ENCODE data around the gene NAA80. TPM values are rescaled to one million over a fixed set of nuclear protein-coding genes. Genes with fewer than 3 reads are reported as not detected.

Gene NAA80
- polyA plus RNA-seq, 1 of the 3 experiments (the other 2 are of a cell fraction) = 10.5 TPM

DNA sequence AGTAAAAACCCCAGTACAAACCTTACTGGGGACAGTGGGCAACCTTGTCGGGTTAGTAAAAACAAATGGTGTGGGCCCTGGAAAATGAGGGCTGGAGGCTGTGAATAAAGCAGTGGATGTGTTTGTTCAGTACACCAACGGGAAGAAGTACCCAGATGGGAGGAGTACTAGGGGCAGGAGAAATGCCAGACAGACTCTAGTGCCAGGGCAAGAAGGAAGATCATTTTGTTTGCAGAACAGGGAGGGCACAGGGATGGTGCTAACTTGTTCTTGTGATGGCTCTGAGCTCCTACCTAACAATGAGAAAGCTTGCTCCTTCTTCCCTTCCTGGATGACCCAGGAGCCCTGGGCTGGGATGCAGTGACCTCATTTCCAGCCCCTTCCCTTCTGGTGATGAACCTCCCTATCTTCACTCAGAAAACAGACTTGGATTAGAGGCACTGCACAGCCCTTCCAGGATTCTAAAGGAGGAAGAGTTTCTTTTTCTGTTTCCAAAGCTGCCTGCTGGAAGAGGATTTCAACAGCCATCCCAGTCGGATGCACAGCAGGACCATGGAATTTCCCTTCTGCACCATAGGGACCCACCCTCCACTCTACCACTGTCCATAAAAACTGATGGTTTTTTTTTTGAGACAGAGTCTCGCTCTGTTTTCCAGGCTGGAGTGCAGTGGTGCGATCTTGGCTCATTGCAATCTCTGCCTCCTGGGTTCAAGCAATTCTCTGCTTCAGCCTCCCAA lies 35.3 kb upstream of the NAA80 start:
- peak overlapping the region in 1 of 2 experiments; percentile 11; a peak in 1 of 4 replicates for H3K27ac ChIP-seq (ENCODE audit: low read depth in 2 of 2, low read length in 1 of 2)
- no peak overlapping the region for H2AFZ ChIP-seq (ENCODE audit: low read depth)
- H3K4me3 ChIP-seq (ENCODE audit: low read depth in 2 of 2, low read length in 1 of 2) = peak overlapping the region in 1 of 2 experiments; percentile 24; a peak in 1 of 4 replicates
- peaks cover 76% of the 10 kb centered on the region for H3K79me2 ChIP-seq (ENCODE audit: insufficient read depth)
- H3K9me2 ChIP-seq = no peaks in the 10 kb centered on the region
- H3K4me2 ChIP-seq = peak overlapping the region; percentile 61
- CTCF ChIA-PET = interaction anchor here (1.4 to 6.8 kb wide), 3 partner anchors 12 to 281 kb away, joined by 3 to 60 read pairs (median 40); partner anchors contain the start of genes CYB561D2, HYAL2 and NPRL2
- peak overlapping the region; percentile 13; the same call in 1 of the 2 replicates for H3K9ac ChIP-seq
- no peak for TF ChIP-seq NRF1 (IDR thresholded peaks at IDR 0.05; ENCODE audit: low read depth, low read length)
- TF ChIP-seq RXRA (IDR thresholded peaks at IDR 0.05; ENCODE audit: borderline replicate concordance, low read depth) = no peak
- TF ChIP-seq, protein P1, sequence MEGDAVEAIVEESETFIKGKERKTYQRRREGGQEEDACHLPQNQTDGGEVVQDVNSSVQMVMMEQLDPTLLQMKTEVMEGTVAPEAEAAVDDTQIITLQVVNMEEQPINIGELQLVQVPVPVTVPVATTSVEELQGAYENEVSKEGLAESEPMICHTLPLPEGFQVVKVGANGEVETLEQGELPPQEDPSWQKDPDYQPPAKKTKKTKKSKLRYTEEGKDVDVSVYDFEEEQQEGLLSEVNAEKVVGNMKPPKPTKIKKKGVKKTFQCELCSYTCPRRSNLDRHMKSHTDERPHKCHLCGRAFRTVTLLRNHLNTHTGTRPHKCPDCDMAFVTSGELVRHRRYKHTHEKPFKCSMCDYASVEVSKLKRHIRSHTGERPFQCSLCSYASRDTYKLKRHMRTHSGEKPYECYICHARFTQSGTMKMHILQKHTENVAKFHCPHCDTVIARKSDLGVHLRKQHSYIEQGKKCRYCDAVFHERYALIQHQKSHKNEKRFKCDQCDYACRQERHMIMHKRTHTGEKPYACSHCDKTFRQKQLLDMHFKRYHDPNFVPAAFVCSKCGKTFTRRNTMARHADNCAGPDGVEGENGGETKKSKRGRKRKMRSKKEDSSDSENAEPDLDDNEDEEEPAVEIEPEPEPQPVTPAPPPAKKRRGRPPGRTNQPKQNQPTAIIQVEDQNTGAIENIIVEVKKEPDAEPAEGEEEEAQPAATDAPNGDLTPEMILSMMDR (IDR thresholded peaks at IDR 0.05) = no peak
- TF ChIP-seq, protein P2, sequence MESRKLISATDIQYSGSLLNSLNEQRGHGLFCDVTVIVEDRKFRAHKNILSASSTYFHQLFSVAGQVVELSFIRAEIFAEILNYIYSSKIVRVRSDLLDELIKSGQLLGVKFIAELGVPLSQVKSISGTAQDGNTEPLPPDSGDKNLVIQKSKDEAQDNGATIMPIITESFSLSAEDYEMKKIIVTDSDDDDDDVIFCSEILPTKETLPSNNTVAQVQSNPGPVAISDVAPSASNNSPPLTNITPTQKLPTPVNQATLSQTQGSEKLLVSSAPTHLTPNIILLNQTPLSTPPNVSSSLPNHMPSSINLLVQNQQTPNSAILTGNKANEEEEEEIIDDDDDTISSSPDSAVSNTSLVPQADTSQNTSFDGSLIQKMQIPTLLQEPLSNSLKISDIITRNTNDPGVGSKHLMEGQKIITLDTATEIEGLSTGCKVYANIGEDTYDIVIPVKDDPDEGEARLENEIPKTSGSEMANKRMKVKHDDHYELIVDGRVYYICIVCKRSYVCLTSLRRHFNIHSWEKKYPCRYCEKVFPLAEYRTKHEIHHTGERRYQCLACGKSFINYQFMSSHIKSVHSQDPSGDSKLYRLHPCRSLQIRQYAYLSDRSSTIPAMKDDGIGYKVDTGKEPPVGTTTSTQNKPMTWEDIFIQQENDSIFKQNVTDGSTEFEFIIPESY (IDR thresholded peaks at IDR 0.05; ENCODE audit: borderline replicate concordance, low read depth) = no peak
- TF ChIP-seq RFX5 (IDR thresholded peaks at IDR 0.05; ENCODE audit: low read length) = no peak
- no peak for TF ChIP-seq RAD21 (IDR thresholded peaks at IDR 0.05; ENCODE audit: low read length)
- TF ChIP-seq YY1 (IDR thresholded peaks at IDR 0.05; ENCODE audit: low read depth) = no peak
- TF ChIP-seq, protein P3, sequence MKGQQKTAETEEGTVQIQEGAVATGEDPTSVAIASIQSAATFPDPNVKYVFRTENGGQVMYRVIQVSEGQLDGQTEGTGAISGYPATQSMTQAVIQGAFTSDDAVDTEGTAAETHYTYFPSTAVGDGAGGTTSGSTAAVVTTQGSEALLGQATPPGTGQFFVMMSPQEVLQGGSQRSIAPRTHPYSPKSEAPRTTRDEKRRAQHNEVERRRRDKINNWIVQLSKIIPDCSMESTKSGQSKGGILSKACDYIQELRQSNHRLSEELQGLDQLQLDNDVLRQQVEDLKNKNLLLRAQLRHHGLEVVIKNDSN (IDR thresholded peaks at IDR 0.05; ENCODE audit: borderline replicate concordance, low read depth) = no peak
- no peak for TF ChIP-seq RCOR1 (IDR thresholded peaks at IDR 0.05; ENCODE audit: low read length)
- no peak for TF ChIP-seq POLR2AphosphoS5 (IDR thresholded peaks at IDR 0.05; ENCODE audit: low read depth, low read length)
- no peak for TF ChIP-seq TEAD4 (IDR thresholded peaks at IDR 0.05; ENCODE audit: borderline replicate concordance, insufficient read depth)
- no peak for TF ChIP-seq FOXM1 (IDR thresholded peaks at IDR 0.05; ENCODE audit: low read depth)
- TF ChIP-seq, protein P4, sequence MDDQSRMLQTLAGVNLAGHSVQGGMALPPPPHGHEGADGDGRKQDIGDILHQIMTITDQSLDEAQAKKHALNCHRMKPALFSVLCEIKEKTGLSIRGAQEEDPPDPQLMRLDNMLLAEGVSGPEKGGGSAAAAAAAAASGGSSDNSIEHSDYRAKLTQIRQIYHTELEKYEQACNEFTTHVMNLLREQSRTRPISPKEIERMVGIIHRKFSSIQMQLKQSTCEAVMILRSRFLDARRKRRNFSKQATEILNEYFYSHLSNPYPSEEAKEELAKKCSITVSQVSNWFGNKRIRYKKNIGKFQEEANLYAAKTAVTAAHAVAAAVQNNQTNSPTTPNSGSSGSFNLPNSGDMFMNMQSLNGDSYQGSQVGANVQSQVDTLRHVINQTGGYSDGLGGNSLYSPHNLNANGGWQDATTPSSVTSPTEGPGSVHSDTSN (IDR thresholded peaks at IDR 0.05) = no peak
- TF ChIP-seq TAF1 (IDR thresholded peaks at IDR 0.05; ENCODE audit: borderline replicate concordance, low read depth, low read length) = no peak
- TF ChIP-seq, protein P5, sequence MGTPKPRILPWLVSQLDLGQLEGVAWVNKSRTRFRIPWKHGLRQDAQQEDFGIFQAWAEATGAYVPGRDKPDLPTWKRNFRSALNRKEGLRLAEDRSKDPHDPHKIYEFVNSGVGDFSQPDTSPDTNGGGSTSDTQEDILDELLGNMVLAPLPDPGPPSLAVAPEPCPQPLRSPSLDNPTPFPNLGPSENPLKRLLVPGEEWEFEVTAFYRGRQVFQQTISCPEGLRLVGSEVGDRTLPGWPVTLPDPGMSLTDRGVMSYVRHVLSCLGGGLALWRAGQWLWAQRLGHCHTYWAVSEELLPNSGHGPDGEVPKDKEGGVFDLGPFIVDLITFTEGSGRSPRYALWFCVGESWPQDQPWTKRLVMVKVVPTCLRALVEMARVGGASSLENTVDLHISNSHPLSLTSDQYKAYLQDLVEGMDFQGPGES (IDR thresholded peaks at IDR 0.05; ENCODE audit: low read depth, low read length) = no peak
- TF ChIP-seq, protein P6, sequence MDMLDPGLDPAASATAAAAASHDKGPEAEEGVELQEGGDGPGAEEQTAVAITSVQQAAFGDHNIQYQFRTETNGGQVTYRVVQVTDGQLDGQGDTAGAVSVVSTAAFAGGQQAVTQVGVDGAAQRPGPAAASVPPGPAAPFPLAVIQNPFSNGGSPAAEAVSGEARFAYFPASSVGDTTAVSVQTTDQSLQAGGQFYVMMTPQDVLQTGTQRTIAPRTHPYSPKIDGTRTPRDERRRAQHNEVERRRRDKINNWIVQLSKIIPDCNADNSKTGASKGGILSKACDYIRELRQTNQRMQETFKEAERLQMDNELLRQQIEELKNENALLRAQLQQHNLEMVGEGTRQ (IDR thresholded peaks at IDR 0.05; ENCODE audit: borderline replicate concordance, low read depth, low read length) = no peak
- TF ChIP-seq GATA2 (CRISPR knock-in tag; IDR thresholded peaks at IDR 0.05) = no peak
- TF ChIP-seq, protein P7, sequence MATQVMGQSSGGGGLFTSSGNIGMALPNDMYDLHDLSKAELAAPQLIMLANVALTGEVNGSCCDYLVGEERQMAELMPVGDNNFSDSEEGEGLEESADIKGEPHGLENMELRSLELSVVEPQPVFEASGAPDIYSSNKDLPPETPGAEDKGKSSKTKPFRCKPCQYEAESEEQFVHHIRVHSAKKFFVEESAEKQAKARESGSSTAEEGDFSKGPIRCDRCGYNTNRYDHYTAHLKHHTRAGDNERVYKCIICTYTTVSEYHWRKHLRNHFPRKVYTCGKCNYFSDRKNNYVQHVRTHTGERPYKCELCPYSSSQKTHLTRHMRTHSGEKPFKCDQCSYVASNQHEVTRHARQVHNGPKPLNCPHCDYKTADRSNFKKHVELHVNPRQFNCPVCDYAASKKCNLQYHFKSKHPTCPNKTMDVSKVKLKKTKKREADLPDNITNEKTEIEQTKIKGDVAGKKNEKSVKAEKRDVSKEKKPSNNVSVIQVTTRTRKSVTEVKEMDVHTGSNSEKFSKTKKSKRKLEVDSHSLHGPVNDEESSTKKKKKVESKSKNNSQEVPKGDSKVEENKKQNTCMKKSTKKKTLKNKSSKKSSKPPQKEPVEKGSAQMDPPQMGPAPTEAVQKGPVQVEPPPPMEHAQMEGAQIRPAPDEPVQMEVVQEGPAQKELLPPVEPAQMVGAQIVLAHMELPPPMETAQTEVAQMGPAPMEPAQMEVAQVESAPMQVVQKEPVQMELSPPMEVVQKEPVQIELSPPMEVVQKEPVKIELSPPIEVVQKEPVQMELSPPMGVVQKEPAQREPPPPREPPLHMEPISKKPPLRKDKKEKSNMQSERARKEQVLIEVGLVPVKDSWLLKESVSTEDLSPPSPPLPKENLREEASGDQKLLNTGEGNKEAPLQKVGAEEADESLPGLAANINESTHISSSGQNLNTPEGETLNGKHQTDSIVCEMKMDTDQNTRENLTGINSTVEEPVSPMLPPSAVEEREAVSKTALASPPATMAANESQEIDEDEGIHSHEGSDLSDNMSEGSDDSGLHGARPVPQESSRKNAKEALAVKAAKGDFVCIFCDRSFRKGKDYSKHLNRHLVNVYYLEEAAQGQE (IDR thresholded peaks at IDR 0.05; ENCODE audit: low read depth, low read length) = no peak
- no peak for TF ChIP-seq NFIC (IDR thresholded peaks at IDR 0.05; ENCODE audit: borderline replicate concordance)
- no peaks in the 10 kb centered on the region for H3K27me3 ChIP-seq (ENCODE audit: insufficient read depth)
- H3K36me3 ChIP-seq (replicated peaks in 1 of 2; ENCODE audit: control insufficient read depth in 1 of 2, insufficient read depth in 2 of 2, low read length in 1 of 2) = peaks cover 10 to 27% of the 10 kb centered on the region in 2 experiments
- no peak for DNase-seq
- POLR2A ChIA-PET = interaction anchor here (1.7 kb wide), 1 partner anchor 13 kb away, joined by 3 read pairs; the partner anchor contains the start of gene HYAL2
- peaks cover 10% of the 10 kb centered on the region; the same call in 1 of the 2 replicates for H4K20me1 ChIP-seq (ENCODE audit: insufficient read depth)
- H3K4me1 ChIP-seq (ENCODE audit: control insufficient read depth in 1 of 2, insufficient read depth in 2 of 2, low read depth in 1 of 2, low read length in 1 of 2) = peaks cover 10 to 33% of the 10 kb centered on the region in 2 experiments
- WGBS (ENCODE audit: low lambda C conversion rate) = 79% methylated on average over 5 of the region's 5 CpGs
- H3F3A ChIP-seq (replicated peaks; ENCODE audit: insufficient read depth) = peaks cover 19% of the 10 kb centered on the region
- no peaks in the 10 kb centered on the region for H3K9me3 ChIP-seq

Measured in SK-N-SH (cell line).